ENCODE measurements around the gene STX17. TPM values are rescaled to one million over a fixed set of nuclear protein-coding genes. Genes with fewer than 3 reads are reported as not detected.
A peak's percentile ranks its signal among the peaks of the same experiment; 100 is the strongest.

Gene STX17
- total and polyA plus RNA-seq, 10 of the 15 experiments (the other 5 are each of a cell fraction or from before 2014, with no cell fraction given), result 11.5 to 29.3 (median 20.0) TPM

DNA sequence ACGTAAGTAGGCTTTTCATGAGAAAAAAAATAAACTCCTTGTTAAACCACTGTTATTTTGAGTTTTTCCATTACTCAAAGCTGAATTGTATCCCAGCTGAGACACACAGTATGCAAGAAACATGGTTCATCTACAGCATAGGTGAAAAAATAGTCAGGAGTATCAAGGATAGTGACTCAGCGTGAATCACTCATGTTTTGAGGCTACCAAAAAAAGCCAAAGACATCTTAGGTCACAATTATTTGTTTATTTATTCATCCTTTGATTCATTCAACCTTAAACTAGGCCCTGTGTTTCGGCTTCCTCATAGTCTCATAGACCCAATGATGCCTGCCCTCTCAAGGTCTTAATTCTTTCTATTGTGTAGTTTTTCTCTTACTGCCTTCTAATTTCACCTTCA is 32.9 kb upstream of the STX17 start:
- DNase-seq (ENCODE audit: low read depth, low spot score), result no peak

GRCh38 chr9:99873943-99874584 is 32.4 kb upstream of the STX17 start:
- TF ChIP-seq ATF7 (IDR thresholded peaks at IDR 0.05; ENCODE audit: low read depth) (peak; percentile 49; the same call in 1 of the 2 replicates), NFYA (IDR thresholded peaks at IDR 0.05; ENCODE audit: borderline replicate concordance, low read depth, low read length) (no peak), MYB (IDR thresholded peaks at IDR 0.05; ENCODE audit: borderline replicate concordance, low read depth, low read length) (no peak), CREB1 (IDR thresholded peaks at IDR 0.05; ENCODE audit: low read depth) (no peak)
- Histone ChIP-seq H3K79me2 (ENCODE audit: control insufficient read depth, insufficient read depth, low read length) (no peaks in the 10 kb centered on the region), H3K4me2 (ENCODE audit: control insufficient read depth, insufficient read depth) (no peak overlapping the region), H3K4me3 (no peak overlapping the region), H3K9me3 (replicated peaks; ENCODE audit: control insufficient read depth, insufficient read depth, low read length) (no peaks in the 10 kb centered on the region), H3K36me3 (ENCODE audit: control insufficient read depth in 2 of 2, insufficient read depth in 2 of 2, low read length in 1 of 2) (no peaks in the 10 kb centered on the region), H2AFZ (ENCODE audit: control insufficient read depth, low read depth, low read length) (no peak overlapping the region), H3K27me3 (replicated peaks in 1 of 2; ENCODE audit: control insufficient read depth in 2 of 2, insufficient read depth in 2 of 2, low read length in 1 of 2) (no peaks in the 10 kb centered on the region), H3K9ac (ENCODE audit: control insufficient read depth, insufficient read depth, low read length) (no peak overlapping the region), H4K20me1 (ENCODE audit: control insufficient read depth, insufficient read depth) (no peaks in the 10 kb centered on the region), H3K27ac (ENCODE audit: control insufficient read depth, insufficient read depth) (no peak overlapping the region), H3K4me1 (ENCODE audit: control insufficient read depth, insufficient read depth, low read length) (peaks cover 3% of the 10 kb centered on the region; the same call in 1 of the 2 replicates)
- intact Hi-C loops (cut with micrococcal nuclease; ENCODE audit: unreplicated experiment) (no loop called here), in situ Hi-C loops (cut with MboI) (no loop called here)
- ChIA-PET SMC1A (ENCODE audit: uncharacterized antibody, unreplicated experiment) (no interaction called here), CTCF (interaction anchor here (1.6 kb wide), 1 partner anchor 11 kb away, joined by 4 read pairs; no protein-coding TSS in a partner anchor), RAD21 (ENCODE audit: unreplicated experiment) (no interaction called here), POLR2A (no interaction called here)
- no peak for FAIRE-seq
- no peak for ATAC-seq
- DNase-seq (ENCODE audit: low read depth, low spot score), result no peak
- no TSS peak for BruUV-seq (replicated peaks)
- WGBS (ENCODE audit: insufficient coverage, insufficient replicate concordance, low lambda C conversion rate, missing lambda C conversion rate), result 55% methylated on average over 4 of the region's 4 CpGs

More for the DNA sequence above, 32.9 kb upstream of the STX17 start:
- ChIA-PET SMC1A (ENCODE audit: uncharacterized antibody, unreplicated experiment) (no interaction called here), POLR2A (no interaction called here), CTCF (interaction anchor here (1.6 kb wide), 1 partner anchor 10 kb away, joined by 4 read pairs; no protein-coding TSS in a partner anchor), RAD21 (ENCODE audit: unreplicated experiment) (no interaction called here)
- H3K9ac ChIP-seq (ENCODE audit: control insufficient read depth, insufficient read depth, low read length), result no peak overlapping the region
- no peaks in the 10 kb centered on the region for H3K36me3 ChIP-seq (ENCODE audit: control insufficient read depth in 2 of 2, insufficient read depth in 2 of 2, low read length in 1 of 2)
- ATAC-seq (no peak), FAIRE-seq (no peak)
- no peaks in the 10 kb centered on the region for H3K79me2 ChIP-seq (ENCODE audit: control insufficient read depth, insufficient read depth, low read length)
- H3K27ac ChIP-seq (ENCODE audit: control insufficient read depth, insufficient read depth), result no peak overlapping the region
- intact Hi-C loops (cut with micrococcal nuclease; ENCODE audit: unreplicated experiment), result no loop called here
- TF ChIP-seq TCF12 (IDR thresholded peaks at IDR 0.05; ENCODE audit: low read depth, low read length), result no peak
- H3K4me3 ChIP-seq, result no peak overlapping the region
- H3K27me3 ChIP-seq (replicated peaks in 1 of 2; ENCODE audit: control insufficient read depth in 2 of 2, insufficient read depth in 2 of 2, low read length in 1 of 2), result no peaks in the 10 kb centered on the region
- 66% methylated on average over 3 of the region's 3 CpGs for WGBS (ENCODE audit: insufficient coverage, insufficient replicate concordance, low lambda C conversion rate, missing lambda C conversion rate)
- in situ Hi-C loops (cut with MboI), result no loop called here
- H3K4me2 ChIP-seq (ENCODE audit: control insufficient read depth, insufficient read depth), result no peak overlapping the region
- no peak overlapping the region for H2AFZ ChIP-seq (ENCODE audit: control insufficient read depth, low read depth, low read length)
- H3K9me3 ChIP-seq (replicated peaks; ENCODE audit: control insufficient read depth, insufficient read depth, low read length), result no peaks in the 10 kb centered on the region
- H4K20me1 ChIP-seq (ENCODE audit: control insufficient read depth, insufficient read depth), result no peaks in the 10 kb centered on the region
- H3K4me1 ChIP-seq (ENCODE audit: control insufficient read depth, insufficient read depth, low read length), result peaks cover 8% of the 10 kb centered on the region
- no TSS peak for BruUV-seq (replicated peaks)
